ENCODE results near the gene KCNQ5. TPM values are rescaled to one million over a fixed set of nuclear protein-coding genes. Genes with fewer than 3 reads are reported as not detected.

Gene KCNQ5
- total RNA-seq, 1 experiment from 2014 or later = 0.07 TPM

DNA sequence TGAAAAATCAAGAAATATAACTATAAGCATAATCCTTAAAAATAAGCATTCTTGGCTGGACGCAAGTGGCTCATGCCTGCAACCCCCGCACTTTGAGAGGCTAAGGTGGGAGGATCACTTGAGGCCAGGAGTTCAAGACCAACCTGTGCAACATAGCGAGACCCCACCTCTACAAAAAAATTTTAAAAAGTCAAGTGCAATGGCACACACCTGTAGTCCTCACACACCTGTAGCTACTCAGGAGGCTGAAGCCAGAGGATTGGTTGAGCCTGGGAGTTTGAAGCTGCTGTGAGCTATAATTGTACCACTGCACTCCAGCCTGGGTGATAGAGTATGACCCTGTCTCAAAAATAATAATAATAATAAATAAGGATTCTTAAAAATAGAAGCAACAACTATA, 494.5 kb downstream of the KCNQ5 start:
- Histone ChIP-seq H3K9me3 (ENCODE audit: control insufficient read depth, low read depth, low read length) (no peaks in the 10 kb centered on the region), H4K5ac (ENCODE audit: insufficient read length, low read depth, low read length) (no peak overlapping the region), H3K27me3 (ENCODE audit: insufficient read depth, low read length) (no peaks in the 10 kb centered on the region), H2BK12ac (ENCODE audit: insufficient read length, low read depth, low read length) (no peak overlapping the region), H3K23me2 (ENCODE audit: insufficient read length, low read depth, low read length, poor library complexity, severe bottlenecking) (no peaks in the 10 kb centered on the region), H3K4ac (ENCODE audit: low read depth, low read length) (no peak overlapping the region), H3K79me1 (ENCODE audit: insufficient read depth, low read depth, low read length, poor library complexity, severe bottlenecking) (no peaks in the 10 kb centered on the region), H3K79me2 (ENCODE audit: insufficient read depth, low read length) (no peaks in the 10 kb centered on the region), H2BK5ac (ENCODE audit: insufficient read length, low read length) (no peak overlapping the region), H3K4me1 (ENCODE audit: insufficient read depth, low read length) (no peaks in the 10 kb centered on the region), H4K8ac (replicated peaks; ENCODE audit: insufficient read length, low read depth, low read length) (no peak overlapping the region), H3K27ac (ENCODE audit: insufficient read length, low read depth, low read length) (no peak overlapping the region), H3K4me2 (ENCODE audit: insufficient read depth, insufficient read length, low read length) (no peak overlapping the region), H4K20me1 (ENCODE audit: control insufficient read depth, insufficient read depth, insufficient read length) (no peaks in the 10 kb centered on the region), H3K56ac (ENCODE audit: insufficient read length, low read depth, low read length) (no peak overlapping the region), H4K91ac (ENCODE audit: insufficient read length, low read depth, low read length) (no peak overlapping the region), H2BK15ac (ENCODE audit: low read depth, low read length) (no peak overlapping the region), H2AFZ (ENCODE audit: low read length) (no peak overlapping the region), H2AK5ac (ENCODE audit: insufficient read length, low read length) (no peak overlapping the region), H2BK120ac (ENCODE audit: low read depth, low read length, poor library complexity, severe bottlenecking) (no peak overlapping the region), H3K9ac (ENCODE audit: extremely low read depth, insufficient read length, low read length) (no peak overlapping the region), H3K23ac (ENCODE audit: insufficient read length, low read depth, low read length) (no peak overlapping the region), H3T11ph (ENCODE audit: low read length) (no peak overlapping the region), H3K14ac (ENCODE audit: insufficient read depth, low read length) (no peak overlapping the region), H2BK20ac (ENCODE audit: low read depth, low read length, poor library complexity, severe bottlenecking) (no peak overlapping the region), H3K18ac (ENCODE audit: insufficient read length, low read depth, low read length) (no peak overlapping the region)
- DNase-seq = no peak
- no peaks in the 10 kb centered on the region for H3K27me3 Mint-ChIP-seq (ENCODE audit: low read depth)
- H3K36me3 Mint-ChIP-seq (ENCODE audit: insufficient read depth in 1 of 3, low read depth in 3 of 3) = no peaks in the 10 kb centered on the region
- no CpG with 5 or more reads among the region's 3 CpGs for WGBS (ENCODE audit: extremely low coverage, insufficient read length, low lambda C conversion rate)
- TF ChIP-seq, protein P1, sequence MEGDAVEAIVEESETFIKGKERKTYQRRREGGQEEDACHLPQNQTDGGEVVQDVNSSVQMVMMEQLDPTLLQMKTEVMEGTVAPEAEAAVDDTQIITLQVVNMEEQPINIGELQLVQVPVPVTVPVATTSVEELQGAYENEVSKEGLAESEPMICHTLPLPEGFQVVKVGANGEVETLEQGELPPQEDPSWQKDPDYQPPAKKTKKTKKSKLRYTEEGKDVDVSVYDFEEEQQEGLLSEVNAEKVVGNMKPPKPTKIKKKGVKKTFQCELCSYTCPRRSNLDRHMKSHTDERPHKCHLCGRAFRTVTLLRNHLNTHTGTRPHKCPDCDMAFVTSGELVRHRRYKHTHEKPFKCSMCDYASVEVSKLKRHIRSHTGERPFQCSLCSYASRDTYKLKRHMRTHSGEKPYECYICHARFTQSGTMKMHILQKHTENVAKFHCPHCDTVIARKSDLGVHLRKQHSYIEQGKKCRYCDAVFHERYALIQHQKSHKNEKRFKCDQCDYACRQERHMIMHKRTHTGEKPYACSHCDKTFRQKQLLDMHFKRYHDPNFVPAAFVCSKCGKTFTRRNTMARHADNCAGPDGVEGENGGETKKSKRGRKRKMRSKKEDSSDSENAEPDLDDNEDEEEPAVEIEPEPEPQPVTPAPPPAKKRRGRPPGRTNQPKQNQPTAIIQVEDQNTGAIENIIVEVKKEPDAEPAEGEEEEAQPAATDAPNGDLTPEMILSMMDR (conservative IDR thresholded peaks at IDR 0.05) = no peak
- H3K4me3 Mint-ChIP-seq = no peak overlapping the region
- no peaks in the 10 kb centered on the region for H3K9me3 Mint-ChIP-seq
- no peak overlapping the region for H3K27ac Mint-ChIP-seq
- H3K4me1 Mint-ChIP-seq = no peaks in the 10 kb centered on the region

All from H9 (cell line).